C4-2B (cell line): ENCODE data around the gene PKM.

ENCODE experiments used
- CTCF ChIP-seq: fragments of 450-650 bp; conservative IDR thresholded peaks from 2 replicates; pipeline ENCODE4 v1.5.1; 2017; ENCODE audit warnings: mild to moderate bottlenecking
- ZFX ChIP-seq: fragments of 450-650 bp; IDR thresholded peaks from 2 replicates; pipeline ENCODE4 v1.6.1; 2017

DNA sequence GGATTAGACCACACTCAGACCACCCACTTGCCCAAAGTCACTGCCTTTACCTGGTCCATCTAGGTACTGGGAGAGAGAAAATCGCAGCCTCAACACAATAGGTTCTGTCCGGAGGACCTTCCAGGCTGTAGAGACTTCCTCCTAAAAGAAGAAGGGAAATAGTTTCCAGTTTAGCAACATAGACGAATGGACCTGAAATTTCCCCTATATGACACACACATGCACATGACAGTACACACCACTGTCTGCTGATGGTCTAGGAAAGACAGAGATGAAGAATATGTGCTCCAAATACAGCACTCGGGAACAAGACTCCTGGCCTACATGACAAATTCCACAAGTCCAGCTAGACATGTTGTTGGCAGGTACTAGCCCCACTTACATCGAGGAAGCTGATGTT is 34.0 kb upstream of the PKM start:
- TF ChIP-seq CTCF (no peak), ZFX (no peak)
